Measurements from ENCODE around the gene TEX13C.
"Not testable (repeated sequence)": the region's sequence is repeated elsewhere in the genome, so short reads cannot be mapped to it uniquely, and the experiment has no call there.

The TEX13C gene

GRCh38 chrX:125319646-125320521 lies at the start of gene TEX13C:
TEX13C (plus strand) TSS chrX:125319871; CDS start chrX:125320120, 249 bp downstream.
- no peak for DNase-seq (ENCODE audit: low spot score)

GRCh38 chrX:125287282-125287681 lies 32.4 kb upstream of the TEX13C start:
- no peak for DNase-seq (ENCODE audit: low spot score)

- DNase-seq (ENCODE audit: low spot score): no peak
Measured at GRCh38 chrX:125288343-125288742, 31.3 kb upstream of the TEX13C start.

GRCh38 chrX:125289209-125289608 lies 30.5 kb upstream of the TEX13C start:
- DNase-seq (ENCODE audit: low spot score): no peak

- no peak for DNase-seq (ENCODE audit: low spot score)
Measured at GRCh38 chrX:125289920-125290319, 29.8 kb upstream of the TEX13C start.

- DNase-seq (ENCODE audit: low spot score): no peak
Measured at GRCh38 chrX:125291124-125291523, 28.5 kb upstream of the TEX13C start.

GRCh38 chrX:125293850-125294780 lies 25.6 kb upstream of the TEX13C start:
- DNase-seq (ENCODE audit: low spot score): no peak

- DNase-seq (ENCODE audit: low spot score): no peak
Measured at GRCh38 chrX:125295337-125295736, 24.3 kb upstream of the TEX13C start.

- no peak for DNase-seq (ENCODE audit: low spot score)
Measured at GRCh38 chrX:125298871-125299270, 20.8 kb upstream of the TEX13C start.

- DNase-seq (ENCODE audit: low spot score): no peak
Measured at GRCh38 chrX:125306335-125306866, 13.3 kb upstream of the TEX13C start.

GRCh38 chrX:125308653-125309052 lies 11.0 kb upstream of the TEX13C start:
- no peak for DNase-seq (ENCODE audit: low spot score)

GRCh38 chrX:125319166-125319565 lies 505 bp upstream of the TEX13C start:
- not testable (repeated sequence) for DNase-seq (ENCODE audit: low spot score)

- no peak for DNase-seq (ENCODE audit: low spot score)
Measured at GRCh38 chrX:125322431-125322830, 2.8 kb downstream of the TEX13C start.

- no peak for DNase-seq (ENCODE audit: low spot score)
Measured at GRCh38 chrX:125326599-125326998, 6.9 kb downstream of the TEX13C start.

GRCh38 chrX:125327891-125328290 lies 8.2 kb downstream of the TEX13C start:
- no peak for DNase-seq (ENCODE audit: low spot score)

GRCh38 chrX:125333583-125333982 lies 13.9 kb downstream of the TEX13C start:
- no peak for DNase-seq (ENCODE audit: low spot score)

- DNase-seq (ENCODE audit: low spot score): no peak
Measured at GRCh38 chrX:125340490-125340889, 20.8 kb downstream of the TEX13C start.

- no peak for DNase-seq (ENCODE audit: low spot score)
Measured at GRCh38 chrX:125374169-125374568, 54.5 kb downstream of the TEX13C start.

Data from cerebellar cortex (tissue), 1 donor.